NCI-H69 (cell line): ENCODE data around the gene CTXN1.

Experiments
- DNase-seq: peaks from one replicate; lab custom pipeline; 2025; lab: John Stamatoyannopoulos, UW

Gene CTXN1

DNA sequence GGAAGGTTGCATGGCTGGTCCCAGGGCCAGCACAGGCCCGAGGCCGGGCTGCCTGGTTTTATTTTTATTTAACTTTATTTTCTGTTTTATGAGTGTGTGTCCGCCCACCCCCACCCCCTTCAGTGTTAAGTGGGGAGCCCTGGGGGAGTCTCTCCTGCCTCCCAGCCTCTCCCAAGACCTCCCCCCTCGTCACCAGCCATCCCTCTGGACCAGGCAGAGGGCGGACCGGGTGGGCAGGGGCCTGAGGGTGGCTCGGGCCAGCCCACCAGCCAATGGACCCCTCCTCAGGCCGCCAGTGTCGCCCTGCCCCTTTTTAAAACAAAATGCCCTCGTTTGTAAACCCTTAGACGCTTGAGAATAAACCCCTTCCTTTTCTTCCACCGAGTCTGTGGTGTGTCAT lies 11.8 kb downstream of the CTXN1 start:
- no peak for DNase-seq

DNA sequence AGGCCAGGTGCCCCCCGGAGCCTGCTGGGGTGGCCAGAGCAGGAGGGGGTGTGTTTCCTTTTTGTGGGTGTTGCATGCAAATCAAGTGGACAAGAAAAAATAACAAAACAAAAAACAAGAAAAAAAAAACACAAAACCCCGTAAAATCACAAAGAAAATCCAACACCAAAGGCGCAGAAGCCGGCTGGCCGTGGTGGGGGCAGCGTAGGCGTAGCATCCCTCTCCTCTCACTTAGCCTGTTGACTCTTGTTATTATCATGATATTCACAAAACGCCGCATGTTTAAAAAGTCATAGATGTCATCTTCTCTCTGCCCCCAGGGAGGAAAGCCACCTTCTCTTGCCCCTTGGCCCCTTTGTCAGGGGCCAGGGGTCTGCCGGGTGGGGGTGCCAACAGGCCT lies 12.3 kb downstream of the CTXN1 start:
- no peak for DNase-seq

DNA sequence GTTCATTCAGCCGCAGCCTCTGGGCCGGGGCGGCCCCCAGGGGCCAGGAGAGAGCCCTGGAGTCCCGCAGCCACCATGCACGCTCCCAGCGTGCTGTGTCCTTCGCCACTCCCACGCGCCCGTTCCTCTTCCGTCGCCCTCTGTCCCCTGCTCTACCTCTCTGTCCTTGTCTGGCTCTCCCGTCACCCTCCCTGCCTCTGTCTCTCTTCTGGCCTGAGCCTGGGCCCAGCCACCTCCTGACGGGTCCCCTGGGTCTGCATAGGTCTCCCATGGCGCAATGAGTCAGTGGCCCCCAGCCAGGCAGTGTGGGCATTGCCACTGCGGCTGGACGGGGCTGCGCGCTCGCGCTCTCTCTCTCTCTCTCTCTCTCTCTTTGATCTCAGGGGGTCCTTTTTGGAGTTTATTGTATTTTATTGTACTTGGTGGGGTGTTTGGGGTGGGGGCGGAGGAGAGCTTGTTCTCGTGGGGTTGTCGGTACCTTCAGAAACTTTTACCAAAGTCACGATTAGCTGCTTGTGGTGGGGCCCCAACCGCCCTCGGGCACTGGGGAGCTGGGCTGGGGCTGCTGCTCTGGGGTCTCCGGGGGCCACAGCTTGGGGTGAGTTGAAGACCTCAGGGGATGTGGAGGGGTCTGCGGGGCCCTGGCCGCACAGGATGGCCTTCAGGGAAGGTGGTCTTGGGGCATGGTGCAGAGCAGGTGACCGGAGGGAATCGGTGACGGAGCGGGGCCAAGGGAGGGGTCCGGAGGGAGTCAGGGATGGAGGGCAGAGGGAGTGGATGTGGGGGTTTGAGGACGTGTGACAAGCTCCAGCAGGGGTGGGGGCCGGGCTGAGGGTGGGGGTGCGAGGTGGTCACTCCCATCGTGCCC lies 13.0 kb downstream of the CTXN1 start:
- no peak for DNase-seq

DNA sequence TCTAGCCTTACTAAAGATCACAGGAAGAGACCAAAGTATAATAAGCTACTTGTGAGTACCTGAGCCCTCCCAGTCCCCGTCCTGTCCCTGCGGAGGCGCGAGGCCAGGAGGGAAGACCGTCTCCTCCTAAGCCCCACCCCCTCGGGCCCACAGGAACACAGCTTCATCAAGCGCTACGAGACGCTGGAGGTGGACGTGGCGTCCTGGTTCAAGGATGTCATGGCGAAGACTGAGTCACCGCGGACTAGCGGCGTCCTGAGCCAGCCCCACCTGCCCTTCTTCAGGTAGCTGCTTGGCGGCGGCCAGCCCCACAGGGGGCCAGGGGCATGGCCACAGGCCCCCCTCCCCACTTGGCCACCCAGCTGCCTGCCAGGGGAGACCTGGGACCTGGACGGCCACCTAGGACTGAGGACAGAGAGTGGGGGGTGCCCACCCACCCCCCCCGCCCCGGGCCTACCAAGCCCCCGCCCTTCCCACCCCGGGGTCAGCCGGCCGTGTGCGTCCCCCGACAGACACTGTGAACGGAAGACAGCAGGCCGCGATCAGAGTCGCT lies 13.7 kb downstream of the CTXN1 start:
- DNase-seq, result no peak

DNA sequence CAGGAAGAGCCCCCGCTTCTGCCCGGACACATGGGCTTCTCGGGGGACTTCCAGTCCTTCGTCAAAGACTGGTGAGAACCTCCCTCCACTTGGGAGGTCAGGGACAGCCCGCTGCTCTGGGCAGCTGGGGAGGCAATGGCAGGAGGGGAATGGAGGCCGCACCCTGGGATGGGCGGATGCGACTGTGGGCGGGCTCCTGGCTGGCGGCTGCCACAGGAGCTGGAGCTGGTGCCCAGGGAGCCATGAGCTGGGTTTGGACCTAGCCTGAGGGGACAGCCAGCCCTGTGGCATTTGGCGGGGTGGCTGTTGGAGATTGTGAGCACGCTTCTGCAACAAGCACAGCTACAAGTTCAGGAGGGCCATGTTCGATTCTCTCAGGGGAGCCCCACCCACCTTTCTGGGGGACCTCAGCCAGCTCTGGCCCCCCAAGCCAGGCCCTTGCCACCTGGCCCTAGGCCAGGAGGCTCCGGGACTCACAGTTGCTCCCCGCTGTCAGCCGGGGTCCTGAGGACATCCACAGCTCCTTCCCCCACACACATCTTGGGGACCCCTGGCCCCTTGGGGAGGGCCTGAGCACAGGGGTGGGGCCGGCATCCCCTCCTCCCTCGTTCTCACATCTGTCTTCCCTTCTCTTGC lies 14.3 kb downstream of the CTXN1 start:
- no peak for DNase-seq

DNA sequence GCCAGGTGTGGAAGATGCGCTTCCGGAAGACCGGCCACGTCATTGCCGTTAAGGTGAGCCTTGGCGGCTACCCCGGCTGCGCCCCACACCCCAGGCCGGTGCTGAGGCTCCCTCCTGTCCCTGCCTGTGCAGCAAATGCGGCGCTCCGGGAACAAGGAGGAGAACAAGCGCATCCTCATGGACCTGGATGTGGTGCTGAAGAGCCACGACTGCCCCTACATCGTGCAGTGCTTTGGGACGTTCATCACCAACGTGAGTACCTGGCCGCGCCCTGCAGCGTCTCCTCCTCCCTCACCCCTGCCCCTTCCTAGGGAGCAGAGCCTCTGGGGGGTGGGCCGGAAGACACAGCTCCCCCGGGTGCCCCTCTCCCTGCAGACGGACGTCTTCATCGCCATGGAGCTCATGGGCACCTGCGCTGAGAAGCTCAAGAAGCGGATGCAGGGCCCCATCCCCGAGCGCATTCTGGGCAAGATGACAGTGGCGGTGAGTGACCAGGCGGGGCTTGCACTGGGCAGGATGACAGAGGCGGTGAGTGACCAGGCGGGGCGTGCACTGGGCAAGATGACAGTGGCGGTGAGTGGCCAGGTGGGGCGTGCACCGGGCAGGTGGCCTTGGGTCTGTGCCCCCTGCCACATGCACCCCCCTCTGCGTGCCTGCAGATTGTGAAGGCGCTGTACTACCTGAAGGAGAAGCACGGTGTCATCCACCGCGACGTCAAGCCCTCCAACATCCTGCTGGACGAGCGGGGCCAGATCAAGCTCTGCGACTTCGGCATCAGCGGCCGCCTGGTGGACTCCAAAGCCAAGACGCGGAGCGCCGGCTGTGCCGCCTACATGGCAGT lies 15.4 kb downstream of the CTXN1 start:
- DNase-seq, result no peak

DNA sequence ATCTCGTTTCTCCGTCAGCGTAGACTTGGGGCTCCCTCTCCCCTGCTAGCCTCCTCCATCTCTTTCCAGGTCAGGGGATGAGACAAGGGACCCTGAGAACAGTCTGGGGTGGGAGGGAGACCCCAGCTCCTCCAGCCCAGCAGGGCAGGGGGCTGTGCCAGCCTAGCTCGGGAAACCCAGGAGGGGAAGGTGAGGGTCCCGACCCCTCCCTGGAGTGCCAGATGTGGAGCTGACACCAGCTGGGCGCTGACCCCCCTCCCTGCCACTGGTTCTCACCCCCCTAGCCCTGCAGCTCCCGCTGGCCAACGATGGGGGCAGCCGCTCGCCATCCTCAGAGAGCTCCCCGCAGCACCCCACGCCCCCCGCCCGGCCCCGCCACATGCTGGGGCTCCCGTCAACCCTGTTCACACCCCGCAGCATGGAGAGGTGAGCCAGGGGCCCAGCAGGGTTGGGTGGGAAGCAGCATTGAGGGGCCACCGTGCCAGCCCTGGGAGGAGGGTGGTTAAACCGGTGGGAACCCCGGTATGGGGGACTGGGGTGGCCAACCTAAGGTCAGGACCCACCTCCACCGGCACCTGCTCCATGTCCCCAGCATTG lies 16.4 kb downstream of the CTXN1 start:
- no peak for DNase-seq

DNA sequence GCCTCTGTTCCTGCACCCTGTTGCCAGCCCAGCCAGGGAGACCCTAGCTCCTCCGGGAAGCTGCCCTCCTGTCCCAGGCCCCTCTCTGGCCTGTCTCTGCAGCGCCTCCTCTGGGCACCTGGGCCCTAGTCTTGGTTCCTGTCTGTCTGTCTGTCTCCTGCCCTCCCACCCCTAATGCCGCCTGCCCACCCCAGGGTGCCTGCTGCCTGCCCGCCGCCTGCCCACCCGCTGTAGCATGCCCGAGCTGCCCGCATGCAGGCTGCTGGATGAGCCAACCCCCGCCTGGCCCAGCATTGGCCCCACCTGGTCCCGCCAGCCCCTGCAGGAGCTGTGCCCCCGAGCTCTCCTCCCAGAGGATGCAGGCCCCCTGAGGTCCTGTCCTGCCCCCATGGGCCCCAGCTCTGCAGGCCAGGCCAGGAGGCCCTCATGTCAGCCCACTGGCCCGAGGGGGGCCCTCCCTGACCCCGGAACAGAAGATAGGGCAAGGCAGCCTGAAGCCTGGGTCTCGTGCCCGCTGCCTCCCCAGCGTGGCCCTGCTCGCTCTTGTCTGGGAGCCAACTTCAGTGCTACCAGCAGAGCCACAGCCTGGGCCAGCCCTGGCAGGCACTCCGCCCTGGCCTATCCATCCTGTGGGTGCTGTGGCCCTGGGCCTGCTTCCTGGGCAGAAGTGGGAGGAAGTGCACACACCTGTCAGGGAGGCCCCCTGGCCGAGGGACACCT lies 17.0 kb downstream of the CTXN1 start:
- no peak for DNase-seq

DNA sequence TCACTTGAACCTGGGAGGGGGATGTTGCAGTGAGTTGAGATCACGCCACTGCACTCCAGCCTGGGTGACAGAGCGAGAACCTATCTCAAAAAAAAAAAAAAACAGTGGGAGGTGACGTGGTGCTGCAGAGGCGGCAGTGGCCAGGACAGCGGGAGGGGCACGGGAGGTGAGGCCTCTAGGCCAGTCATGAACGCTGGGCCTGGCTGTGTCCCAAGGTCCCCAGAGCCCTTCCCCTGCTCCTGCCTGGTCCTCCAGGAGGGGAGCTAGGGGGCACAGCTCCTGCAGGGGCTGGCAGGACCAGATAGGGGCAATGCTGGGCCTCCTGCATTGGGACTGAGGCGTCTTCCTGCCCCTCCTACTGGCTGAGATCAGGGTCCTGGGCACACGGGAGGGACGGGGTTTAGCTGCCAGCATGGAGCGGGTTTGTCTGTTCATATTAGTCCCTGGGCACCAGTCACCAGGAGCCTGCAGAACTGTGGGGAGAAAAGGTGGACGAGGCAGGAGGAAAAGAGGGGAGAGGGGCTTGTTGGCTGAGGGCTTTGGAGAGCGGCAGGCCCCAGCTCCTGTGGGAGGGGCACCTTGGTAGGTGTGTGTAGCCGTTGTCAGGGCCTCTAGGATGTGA lies 17.7 kb downstream of the CTXN1 start:
- no peak for DNase-seq

DNA sequence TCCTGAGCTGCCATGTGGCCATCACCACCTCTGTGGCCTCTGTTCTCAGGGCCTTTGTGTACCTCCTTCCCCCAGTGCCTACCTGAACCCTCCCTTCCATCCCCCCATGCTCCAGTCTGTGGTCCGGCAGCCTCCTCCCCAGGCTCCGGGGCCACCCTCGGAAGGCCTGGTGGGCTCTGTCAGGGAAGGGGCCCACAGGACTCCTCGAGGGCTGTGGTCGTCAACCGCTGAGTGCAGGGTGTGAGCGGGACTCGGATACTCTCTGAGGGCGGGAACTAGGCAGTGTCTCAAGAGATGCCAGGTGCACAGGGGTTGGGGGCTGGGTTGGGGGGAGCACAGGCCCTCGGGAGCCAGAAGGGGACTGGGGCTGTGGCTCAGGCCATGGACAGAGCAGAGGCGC lies 18.4 kb downstream of the CTXN1 start:
- no peak for DNase-seq

DNA sequence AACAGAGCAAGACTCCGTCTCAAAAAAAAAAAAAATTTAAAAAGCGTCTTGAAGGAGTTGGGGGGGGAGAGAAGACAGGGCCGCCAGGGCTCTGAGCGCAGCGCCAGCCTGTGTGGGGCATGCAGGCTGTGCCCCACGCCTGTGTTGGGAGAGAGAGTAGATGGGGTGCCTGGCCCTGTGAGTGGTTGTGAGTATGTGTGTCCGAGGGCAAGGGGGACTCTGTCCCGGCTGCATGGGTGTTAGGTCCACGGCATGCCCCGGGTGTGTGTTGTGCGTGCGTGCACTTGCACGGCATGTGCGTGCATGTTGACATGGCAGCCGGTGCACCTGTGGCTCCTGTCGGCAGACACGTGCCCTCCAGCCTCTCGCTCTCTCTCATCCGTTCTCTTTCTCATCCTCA lies 18.8 kb downstream of the CTXN1 start:
- DNase-seq, result no peak

DNA sequence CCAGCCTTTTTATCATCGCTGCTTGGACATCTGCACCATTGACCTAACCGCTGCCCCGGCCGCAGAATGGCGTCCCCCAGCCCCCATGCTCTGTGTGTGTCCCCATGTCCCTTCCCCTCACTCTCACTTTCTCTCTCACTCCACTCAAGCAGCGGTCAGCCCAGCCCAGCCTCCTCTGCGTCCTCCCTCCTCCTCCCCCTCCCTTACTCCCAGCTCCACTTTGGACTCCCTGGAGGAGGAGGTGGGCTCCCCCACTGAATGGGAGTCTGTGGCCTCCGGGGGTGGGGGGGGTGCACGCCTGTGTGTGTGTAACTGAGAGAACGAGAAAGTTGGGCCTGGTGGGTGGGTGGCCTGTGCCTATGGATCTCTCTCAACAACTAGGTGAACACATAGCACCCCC lies 20.1 kb downstream of the CTXN1 start:
- DNase-seq, result no peak

DNA sequence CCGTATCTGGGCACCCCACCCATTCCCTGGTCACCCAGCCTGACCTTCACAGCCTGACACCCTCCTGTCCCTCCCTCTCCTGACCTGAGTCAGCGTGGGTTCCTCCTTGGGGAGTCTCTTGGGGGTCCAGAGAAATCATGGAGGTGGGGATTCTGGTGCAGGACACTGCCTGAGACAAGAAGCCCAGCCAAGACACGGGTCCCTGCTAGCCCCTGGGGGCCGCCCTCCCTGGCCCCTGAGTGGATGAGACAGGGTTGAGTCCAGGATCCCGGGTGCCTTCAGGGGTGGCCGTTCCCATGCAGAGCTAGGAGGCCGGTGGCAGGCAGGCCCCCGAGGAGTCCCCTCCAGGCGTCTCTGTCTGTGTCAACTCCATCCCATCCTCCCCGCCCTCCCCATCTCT lies 20.7 kb downstream of the CTXN1 start:
- DNase-seq, result no peak

DNA sequence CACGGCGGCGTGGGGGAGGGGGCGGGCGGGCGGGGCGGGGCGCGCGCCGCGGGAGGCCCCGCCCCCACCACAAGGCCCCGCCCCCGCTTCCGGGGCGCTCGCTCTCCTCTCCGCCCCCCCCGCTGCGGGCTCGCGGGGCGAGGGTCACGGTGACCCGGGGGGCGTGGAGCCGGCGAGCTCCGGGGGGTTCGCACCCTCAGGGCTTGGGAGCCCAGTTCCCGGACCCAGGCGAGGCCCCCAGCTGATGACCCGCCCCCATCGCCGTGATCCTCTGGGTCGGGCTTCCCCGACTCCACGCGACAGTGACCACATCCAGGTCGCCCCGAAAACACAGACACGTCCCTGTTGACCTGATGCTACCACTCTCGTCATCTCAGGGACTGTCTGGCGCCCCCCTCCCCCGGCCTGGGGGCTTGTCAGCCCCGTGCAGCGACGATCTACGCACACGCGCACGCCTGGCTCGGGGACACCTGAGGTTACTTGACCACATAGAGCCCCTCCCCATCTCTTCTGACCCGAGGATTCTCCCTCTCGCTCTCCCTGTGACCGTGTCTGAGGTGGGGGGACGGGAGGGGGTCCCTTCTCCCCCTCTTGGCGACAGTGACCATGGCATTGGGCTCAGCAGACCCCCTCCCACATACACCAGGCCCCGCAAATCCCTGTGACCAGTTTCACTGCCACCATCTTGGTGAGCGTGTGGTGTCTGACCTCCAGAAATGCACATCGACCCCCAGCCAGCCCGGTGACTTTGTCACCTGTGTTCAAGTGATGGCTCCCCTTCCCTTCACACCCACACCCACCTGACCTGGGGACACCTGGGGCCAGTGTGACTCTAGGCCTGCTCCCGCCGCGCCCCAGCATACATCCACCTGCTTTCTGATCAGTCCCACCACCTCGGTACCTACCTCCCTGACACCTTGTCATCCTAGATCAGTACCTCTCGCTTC lies 21.6 kb downstream of the CTXN1 start:
- DNase-seq, result peak; percentile 82

DNA sequence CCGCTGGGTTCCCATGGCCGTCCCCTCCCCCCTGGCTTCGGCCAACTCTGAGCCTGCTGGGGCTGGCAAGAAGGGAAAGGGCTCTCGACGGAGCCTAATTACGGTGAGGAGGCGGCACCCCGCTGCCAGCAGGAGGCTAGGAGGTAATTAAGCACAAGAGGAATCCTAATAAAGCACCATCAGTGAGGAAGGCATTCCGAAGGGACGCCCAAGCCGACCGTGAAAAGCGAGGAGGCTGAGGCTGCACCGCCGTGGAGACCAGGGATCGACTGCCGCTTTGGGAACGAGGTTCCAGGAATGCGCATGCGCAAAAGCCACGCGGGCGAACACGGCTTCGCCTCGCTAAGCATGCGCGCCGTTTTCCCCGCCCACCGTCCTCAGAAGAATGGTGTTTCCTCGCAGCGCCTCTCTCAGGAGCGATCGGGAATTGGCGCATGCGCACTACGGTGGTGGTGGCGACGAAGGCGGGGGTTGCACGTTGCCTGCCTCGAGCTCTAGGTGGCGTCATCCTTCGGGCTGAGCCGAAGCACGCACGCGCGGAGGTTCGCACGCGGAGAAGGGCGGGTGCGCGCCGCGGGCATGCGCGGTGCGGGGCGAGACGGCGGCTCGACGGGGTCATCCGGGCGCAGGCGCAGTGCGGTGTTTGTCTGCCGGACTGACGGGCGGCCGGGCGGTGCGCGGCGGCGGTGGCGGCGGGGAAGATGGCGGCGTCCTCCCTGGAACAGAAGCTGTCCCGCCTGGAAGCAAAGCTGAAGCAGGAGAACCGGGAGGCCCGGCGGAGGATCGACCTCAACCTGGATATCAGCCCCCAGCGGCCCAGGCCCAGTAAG lies 22.5 kb downstream of the CTXN1 start, which contains the start of gene MAP2K7:
MAP2K7 (plus strand) TSS at position 634 of the 830 bp plus-strand sequence; CDS start at position 702, 68 bp downstream.
- DNase-seq, result peak; percentile 99

DNA sequence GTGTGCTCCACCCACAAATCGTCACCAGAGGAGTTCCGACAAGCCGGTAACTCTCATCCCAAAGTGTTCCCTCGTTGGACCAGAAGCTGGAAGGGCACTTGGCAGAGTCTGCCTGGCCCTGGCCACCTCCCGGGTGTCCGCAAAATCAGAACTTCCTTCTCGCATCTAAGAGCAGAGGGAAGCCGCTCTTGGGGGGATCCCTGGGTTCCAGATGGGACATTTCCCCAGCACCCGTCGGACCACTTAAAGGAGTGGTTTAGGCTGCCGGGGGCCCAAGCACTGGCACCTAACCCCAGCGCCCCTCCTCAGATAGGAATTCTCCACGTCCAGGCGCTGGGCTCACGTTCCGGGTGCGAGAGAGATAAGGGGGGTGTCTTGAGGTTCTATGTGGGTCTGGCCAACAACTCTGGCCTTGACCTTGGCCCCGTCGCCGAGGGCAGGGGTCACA lies 23.1 kb downstream of the CTXN1 start:
- peak; percentile 36 for DNase-seq

DNA sequence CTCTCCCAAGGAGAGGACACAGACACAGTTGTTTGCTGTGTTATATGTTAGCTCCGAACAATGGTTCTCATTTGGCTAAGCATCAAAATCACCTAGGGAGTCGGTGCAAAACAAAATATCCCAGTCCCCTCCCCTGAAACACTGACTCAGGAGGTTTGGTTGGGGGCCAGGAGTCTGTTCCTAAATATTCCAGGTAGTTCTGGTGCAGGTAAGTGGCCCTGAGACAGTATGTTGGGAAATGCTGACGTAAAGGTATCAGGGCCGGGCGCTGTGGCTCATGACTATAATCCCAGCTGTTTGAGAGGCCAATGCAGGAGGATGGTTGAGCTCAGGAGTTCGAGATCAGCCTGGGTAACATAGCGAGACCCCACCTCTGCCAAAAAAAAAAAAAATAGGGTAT lies 24.6 kb downstream of the CTXN1 start:
- no peak for DNase-seq

DNA sequence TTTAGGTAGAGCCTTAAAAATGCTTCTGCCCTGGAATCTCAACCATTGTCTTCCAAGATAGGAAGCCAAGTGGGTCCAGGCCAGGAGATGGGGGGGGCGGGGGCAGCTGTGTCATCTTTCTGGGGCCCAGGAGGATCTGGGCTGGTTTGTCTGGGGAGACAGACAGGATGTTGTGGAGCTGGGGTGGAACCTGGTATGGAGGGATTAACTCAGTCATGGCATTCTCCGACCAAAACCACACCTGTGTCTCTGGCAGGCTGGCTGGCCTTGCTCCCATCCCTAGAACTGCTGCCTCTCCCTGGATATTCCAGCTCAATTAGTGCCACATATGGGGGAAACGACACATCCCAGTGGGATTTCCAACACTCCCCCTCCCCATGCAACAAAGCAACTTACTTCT lies 25.0 kb downstream of the CTXN1 start:
- DNase-seq, result no peak
